PC-3 (cell line): ENCODE results near the gene HOXB6. TPM values are rescaled to one million over a fixed set of nuclear protein-coding genes. Genes with fewer than 3 reads are reported as not detected.

Experiments
- ATAC-seq: fragments of 200-7000 bp; cut with Tn5 transposase; 2 replicates; pipeline ENCODE4 v1.9.1; 2020; ENCODE audit warnings: mild to moderate bottlenecking, moderate library complexity
- BruUV-seq: library from RNA; stranded (reverse); fragments of 400-500 nt; replicated peaks from 2 replicates; lab custom pipeline; 2021; lab: Mats Ljungman, UMichigan
- CTCF ChIA-PET: fragments of 300-600 bp; sonication (Branson Sonifier 250); formaldehyde crosslinking; loops from one replicate; lab custom pipeline; 2022; ENCODE audit warnings: antibody characterized with exemption; lab: Charles Lee
- POLR2A ChIA-PET: fragments of 300-600 bp; sonication (Branson Sonifier 250); formaldehyde crosslinking; loops from one replicate; lab custom pipeline; 2022; ENCODE audit warnings: antibody characterized with exemption; ENCODE audit not compliant: unreplicated experiment; lab: Charles Lee
- DNase-seq: peaks from one replicate; pipeline ENCODE4 v3.0.0-alpha.2; 2015
- H2AFZ ChIP-seq: fragments of 300-600 bp; sonication (generic); 2 replicates; pipeline ENCODE4 v1.6.0; 2016; ENCODE audit warnings: antibody characterized with exemption, low read length
- H3F3A ChIP-seq: fragments of 300-600 bp; sonication (generic); one replicate; pipeline ENCODE4 v1.6.0; 2017; ENCODE audit warnings: antibody characterized with exemption, low read length, control low read depth, mild to moderate bottlenecking; ENCODE audit not compliant: unreplicated experiment
- H3K27ac ChIP-seq: fragments of 300-600 bp; sonication (generic); 2 replicates; pipeline ENCODE4 v1.5.1; 2016; ENCODE audit warnings: mild to moderate bottlenecking, low read length
- H3K27me3 ChIP-seq: fragments of 300-600 bp; sonication (generic); 2 replicates; pipeline ENCODE4 v1.6.1; 2016; ENCODE audit warnings: low read length, mixed read lengths
- H3K36me3 ChIP-seq: fragments of 300-600 bp; sonication (generic); 2 replicates; pipeline ENCODE4 v1.6.1; 2016; ENCODE audit warnings: low read depth, mixed run types, low read length, mixed read lengths
- H3K4me1 ChIP-seq: fragments of 300-600 bp; sonication (generic); 2 replicates; pipeline ENCODE4 v1.5.1; 2016; ENCODE audit warnings: low read length; ENCODE audit not compliant: insufficient read depth
- H3K4me2 ChIP-seq: fragments of 300-600 bp; sonication (generic); 2 replicates; pipeline ENCODE4 v1.6.0; 2016; ENCODE audit warnings: low read length
- H3K4me3 ChIP-seq: fragments of 300-600 bp; sonication (generic); 2 replicates; pipeline ENCODE4 v1.5.1; 2016; ENCODE audit warnings: mild to moderate bottlenecking, low read length, mixed read lengths
- H3K79me2 ChIP-seq: fragments of 300-600 bp; sonication (generic); 2 replicates; pipeline ENCODE4 v1.6.1; 2017; ENCODE audit warnings: low read length, mixed read lengths
- H3K9ac ChIP-seq: fragments of 300-600 bp; sonication (generic); 2 replicates; pipeline ENCODE4 v1.6.0; 2016; ENCODE audit warnings: mild to moderate bottlenecking, low read length
- H3K9me2 ChIP-seq: fragments of 300-600 bp; sonication (generic); replicated peaks from 2 replicates; pipeline ENCODE4 v1.6.1; 2016; ENCODE audit warnings: mixed run types, low read length, mixed read lengths
- H3K9me3 ChIP-seq: fragments of 300-600 bp; sonication (generic); 2 replicates; pipeline ENCODE4 v1.6.1; 2016; ENCODE audit warnings: low read length, mixed read lengths
- H4K20me1 ChIP-seq: fragments of 300-600 bp; sonication (generic); 2 replicates; pipeline ENCODE4 v1.6.1; 2016; ENCODE audit warnings: low read length, mixed read lengths
- CTCF ChIP-seq: fragments of 300-600 bp; sonication (generic); conservative IDR thresholded peaks from 2 replicates; pipeline ENCODE4 v1.5.1; 2017; ENCODE audit warnings: antibody characterized with exemption, low read depth, mild to moderate bottlenecking, low read length
- EZH2 ChIP-seq: fragments of 300-600 bp; sonication (generic); IDR thresholded peaks from one replicate; pipeline ENCODE4 v1.6.1; 2017; ENCODE audit warnings: antibody characterized with exemption, mild to moderate bottlenecking, low read length; ENCODE audit not compliant: unreplicated experiment
- EZH2phosphoT487 ChIP-seq: fragments of 300-600 bp; sonication (generic); IDR thresholded peaks from 2 replicates; pipeline ENCODE4 v1.6.1; 2018; ENCODE audit warnings: mild to moderate bottlenecking, antibody characterized with exemption, low read length, borderline replicate concordance
- intact Hi-C: fragments of 100-400 bp; cut with micrococcal nuclease; formaldehyde crosslinking; loops from 2 replicates; pipeline ENCODE4 v1.9.0; 2023
- total RNA-seq: library from RNA; depleted of rRNA; stranded (reverse); fragments of >200 nt; gene quantifications from 2 replicates; pipeline ENCODE4 v1.2.3, GENCODE V29; 2014

Gene HOXB6
- total RNA-seq, 1 experiment from 2014 or later: 9.5 TPM

- no peak overlapping the region for H2AFZ ChIP-seq
- H3K4me1 ChIP-seq: peaks cover 8% of the 10 kb centered on the region; the same call in 1 of the 2 replicates
- no peak overlapping the region for H3K27ac ChIP-seq
- DNase-seq (no peak), ATAC-seq (no peak)
- no peaks in the 10 kb centered on the region for H3K27me3 ChIP-seq
- H3K36me3 ChIP-seq: no peaks in the 10 kb centered on the region
- H3K79me2 ChIP-seq: no peaks in the 10 kb centered on the region
- ChIA-PET POLR2A (no interaction called here), CTCF (no interaction called here)
- H3K9me2 ChIP-seq: no peaks in the 10 kb centered on the region
- no peak overlapping the region for H3K4me3 ChIP-seq
- H3K9ac ChIP-seq: no peak overlapping the region
- BruUV-seq: no TSS peak
- H3K9me3 ChIP-seq: no peaks in the 10 kb centered on the region
- no peaks in the 10 kb centered on the region for H4K20me1 ChIP-seq
- no peak for TF ChIP-seq EZH2phosphoT487
- no peak for TF ChIP-seq EZH2
- TF ChIP-seq CTCF: no peak
- intact Hi-C loops: no loop called here
- no peaks in the 10 kb centered on the region for H3F3A ChIP-seq
- H3K4me2 ChIP-seq: no peak overlapping the region
Measured at GRCh38 chr17:48642059-48642842, 37.5 kb upstream of the HOXB6 start.

GRCh38 chr17:48641541-48642058, 36.8 kb upstream of the HOXB6 start:
- BruUV-seq: no TSS peak
- ATAC-seq (no peak), DNase-seq (no peak)
- TF ChIP-seq EZH2: no peak
- TF ChIP-seq CTCF: no peak
- TF ChIP-seq EZH2phosphoT487: no peak
- no peak overlapping the region for H2AFZ ChIP-seq
- no peak overlapping the region for H3K4me2 ChIP-seq
- no peak overlapping the region for H3K9ac ChIP-seq
- H3K36me3 ChIP-seq: no peaks in the 10 kb centered on the region
- H3K9me2 ChIP-seq: no peaks in the 10 kb centered on the region
- no peaks in the 10 kb centered on the region for H4K20me1 ChIP-seq
- no peaks in the 10 kb centered on the region for H3F3A ChIP-seq
- H3K27ac ChIP-seq: no peak overlapping the region
- intact Hi-C loops: no loop called here
- H3K4me1 ChIP-seq: peaks cover 8% of the 10 kb centered on the region; the same call in 1 of the 2 replicates
- H3K27me3 ChIP-seq: no peaks in the 10 kb centered on the region
- H3K79me2 ChIP-seq: no peaks in the 10 kb centered on the region
- H3K4me3 ChIP-seq: no peak overlapping the region
- H3K9me3 ChIP-seq: no peaks in the 10 kb centered on the region
- CTCF ChIA-PET: no interaction called here
- POLR2A ChIA-PET: no interaction called here

GRCh38 chr17:48640858-48641180, 36.0 kb upstream of the HOXB6 start:
- H3K9me3 ChIP-seq: no peaks in the 10 kb centered on the region
- H2AFZ ChIP-seq: no peak overlapping the region
- H3K79me2 ChIP-seq: no peaks in the 10 kb centered on the region
- no peak overlapping the region for H3K9ac ChIP-seq
- no peak overlapping the region for H3K4me3 ChIP-seq
- POLR2A ChIA-PET: no interaction called here
- H3K36me3 ChIP-seq: no peaks in the 10 kb centered on the region
- DNase-seq (no peak), ATAC-seq (no peak)
- BruUV-seq: no TSS peak
- intact Hi-C loops: no loop called here
- no peaks in the 10 kb centered on the region for H3K9me2 ChIP-seq
- no peaks in the 10 kb centered on the region for H4K20me1 ChIP-seq
- H3K4me2 ChIP-seq: no peak overlapping the region
- no peak overlapping the region for H3K27ac ChIP-seq
- no peaks in the 10 kb centered on the region for H3K27me3 ChIP-seq
- no peaks in the 10 kb centered on the region for H3F3A ChIP-seq
- CTCF ChIA-PET: no interaction called here
- H3K4me1 ChIP-seq: peaks cover 13% of the 10 kb centered on the region; the same call in 1 of the 2 replicates
- TF ChIP-seq EZH2: no peak
- no peak for TF ChIP-seq EZH2phosphoT487
- TF ChIP-seq CTCF: no peak
